Measurements from ENCODE around the gene TATDN3. TPM values are rescaled to one million over a fixed set of nuclear protein-coding genes. Genes with fewer than 3 reads are reported as not detected.
A peak's percentile ranks its signal among the peaks of the same experiment; 100 is the strongest.

The TATDN3 gene
- total and polyA plus RNA-seq, 9 of the 15 experiments (the other 6 are each of a cell fraction or from before 2014, with no cell fraction given), result 18.3 to 79.9 (median 28.2) TPM

- peak; percentile 64; the same call in 1 of the 2 replicates for TF ChIP-seq AFF4 (CRISPR knock-in tag; IDR thresholded peaks at IDR 0.05)
- peak; percentile 49; the same call in 1 of the 2 replicates for TF ChIP-seq JUN (IDR thresholded peaks at IDR 0.05; ENCODE audit: borderline replicate concordance, low read depth, low read length)
- no peak for TF ChIP-seq JUN (CRISPR knock-in tag; IDR thresholded peaks at IDR 0.05; ENCODE audit: borderline replicate concordance)
- TF ChIP-seq KDM1A (IDR thresholded peaks at IDR 0.05), result peak; percentile 96 to 97
- peak; percentile 79 for TF ChIP-seq SMAD3 (CRISPR knock-in tag; conservative IDR thresholded peaks at IDR 0.05)
- no peak for TF ChIP-seq WHSC1 (IDR thresholded peaks at IDR 0.05; ENCODE audit: low read length)
- peak; percentile 83; the same call in 1 of the 2 replicates for TF ChIP-seq NCOA1 (IDR thresholded peaks at IDR 0.05; ENCODE audit: low read depth)
- no peak for TF ChIP-seq ZNF277 (CRISPR knock-in tag; IDR thresholded peaks at IDR 0.05; ENCODE audit: borderline replicate concordance)
- TF ChIP-seq BCLAF1 (IDR thresholded peaks at IDR 0.05; ENCODE audit: borderline replicate concordance in 1 of 2, control insufficient read depth in 1 of 2, low read depth in 2 of 2, low read length in 1 of 2), result 0 out of 4 replicates have a peak, but pooled peaks of 1 of the 2 experiments have one; percentile 61
- TF ChIP-seq ZNF316 (IDR thresholded peaks at IDR 0.05), result no peak
- TF ChIP-seq ZNF644 (tag; IDR thresholded peaks at IDR 0.05; ENCODE audit: low read depth), result peak; percentile 75; the same call in 1 of the 2 replicates
- TF ChIP-seq CTBP1 (IDR thresholded peaks at IDR 0.05; ENCODE audit: borderline replicate concordance), result peak; percentile 90
- no peak for TF ChIP-seq ZNF398 (CRISPR knock-in tag; IDR thresholded peaks at IDR 0.05)
- TF ChIP-seq HDGF (IDR thresholded peaks at IDR 0.05), result no peak; the same call in 1 of the 2 replicates
- TF ChIP-seq ZNF766 (CRISPR knock-in tag; conservative IDR thresholded peaks at IDR 0.05), result peak; percentile 89
- TF ChIP-seq ZFX (CRISPR knock-in tag; IDR thresholded peaks at IDR 0.05), result no peak
- no peak for TF ChIP-seq ZNF717 (CRISPR knock-in tag; IDR thresholded peaks at IDR 0.05)
Measured at GRCh38 chr1:212860713-212861581, 69.3 kb downstream of the TATDN3 start (continued).
